Mammary epithelial cell (primary cell): ENCODE results near the gene PHC2.

Source experiments
- CTCF ChIP-seq, 2 donors: IDR thresholded peaks in 1 of 2; conservative IDR thresholded peaks in 1 of 2; 2 replicates each; pipeline ENCODE4 v1.5.1; 2011 to 2012; ENCODE audit warnings: inconsistent platforms in 2 of 2, low read length in 2 of 2, mild to moderate bottlenecking in 2 of 2, control low read depth in 1 of 2, low read depth in 1 of 2; ENCODE audit not compliant: insufficient read depth in 1 of 2; ENCODE audit errors: extremely low read depth in 1 of 2
- EZH2 ChIP-seq: IDR thresholded peaks from 2 replicates; pipeline ENCODE4 v1.6.1; 2012; ENCODE audit warnings: low read length, inconsistent platforms, borderline replicate concordance

GRCh38 chr1:33354707-33355316, 76.1 kb downstream of the PHC2 start:
- TF ChIP-seq CTCF (conservative IDR thresholded peaks at IDR 0.05 in 1 of 2, IDR thresholded peaks at IDR 0.05 in 1 of 2; ENCODE audit: extremely low read depth in 1 of 2, insufficient read depth in 1 of 2, low read depth in 1 of 2, low read length in 2 of 2) (no peak), EZH2 (no peak)
